ENCODE results near the gene PTPN1. TPM values are rescaled to one million over a fixed set of nuclear protein-coding genes. Genes with fewer than 3 reads are reported as not detected.

Gene PTPN1
- total and polyA plus RNA-seq, 3 experiments from 2014 or later: 35.7 to 67.3 (median 64.2) TPM

DNA sequence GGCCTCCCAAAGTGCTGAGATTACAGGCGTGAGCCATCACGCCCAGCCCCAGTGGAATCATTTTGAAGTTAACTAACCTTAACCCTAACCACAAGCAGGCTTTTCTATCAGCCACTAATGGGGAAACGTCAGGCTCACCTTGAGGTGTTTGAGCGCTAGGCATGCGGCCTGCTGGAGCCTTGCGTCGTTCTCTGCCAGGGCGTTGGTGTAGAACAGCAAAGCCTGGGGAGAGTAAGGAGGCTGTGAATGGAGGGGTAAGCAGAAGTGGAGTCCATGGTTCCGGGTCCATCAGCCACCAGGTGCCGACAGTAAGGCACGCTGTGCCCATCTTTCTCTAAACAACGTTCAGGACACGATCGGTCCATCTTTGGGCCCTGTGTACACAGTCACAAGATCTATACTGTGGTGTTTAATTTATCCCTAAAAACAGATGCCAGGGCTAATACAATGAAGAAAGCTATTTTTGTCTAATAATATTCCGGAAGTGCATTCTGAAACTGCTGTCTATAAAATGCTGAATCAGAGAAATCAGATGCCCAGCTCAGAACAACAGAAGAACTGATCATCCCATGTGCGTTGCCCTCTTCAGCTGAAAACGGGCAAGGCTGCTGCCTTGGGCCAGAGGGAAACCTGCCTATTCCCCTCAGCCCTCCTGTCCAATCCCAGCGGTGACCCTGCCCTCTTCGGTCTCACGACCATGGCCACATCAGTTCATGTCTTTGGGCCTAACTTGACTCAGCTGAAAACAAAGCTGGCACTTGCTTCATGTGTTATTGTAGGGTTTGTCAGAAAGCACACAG, 79.6 kb downstream of the PTPN1 start:
- Histone ChIP-seq H3K27ac (ENCODE audit: low read depth, low read length) (no peak overlapping the region), H3K9me3 (ENCODE audit: low read length) (no peaks in the 10 kb centered on the region), H3K36me3 (ENCODE audit: insufficient read depth, low read length) (peaks cover 9% of the 10 kb centered on the region), H3K27me3 (ENCODE audit: insufficient read depth, low read length, poor library complexity, severe bottlenecking) (no peaks in the 10 kb centered on the region), H3K4me1 (ENCODE audit: insufficient read depth, low read length) (no peaks in the 10 kb centered on the region), H3K4me3 (ENCODE audit: low read length) (no peak overlapping the region)
- peaks cover 0 to 43% (median 0%) of the 10 kb centered on the region in 3 donors for H3K36me3 Mint-ChIP-seq
- no peak overlapping the region for H3K27ac Mint-ChIP-seq
- H3K9me3 Mint-ChIP-seq: no peaks in the 10 kb centered on the region
- CTCF ChIA-PET: interaction anchor here (1.2 to 2.8 kb wide), 6 partner anchors 10 to 402 kb away, joined by 3 to 11 read pairs (median 4); no protein-coding TSS in a partner anchor
- no peak overlapping the region for H3K4me3 Mint-ChIP-seq
- POLR2A ChIA-PET: no interaction called here
- DNase-seq: no peak
- peaks cover 0 to 1% of the 10 kb centered on the region in 2 donors for H3K27me3 Mint-ChIP-seq
- peaks cover 0 to 1% (median 0%) of the 10 kb centered on the region in 3 donors for H3K4me1 Mint-ChIP-seq

DNA sequence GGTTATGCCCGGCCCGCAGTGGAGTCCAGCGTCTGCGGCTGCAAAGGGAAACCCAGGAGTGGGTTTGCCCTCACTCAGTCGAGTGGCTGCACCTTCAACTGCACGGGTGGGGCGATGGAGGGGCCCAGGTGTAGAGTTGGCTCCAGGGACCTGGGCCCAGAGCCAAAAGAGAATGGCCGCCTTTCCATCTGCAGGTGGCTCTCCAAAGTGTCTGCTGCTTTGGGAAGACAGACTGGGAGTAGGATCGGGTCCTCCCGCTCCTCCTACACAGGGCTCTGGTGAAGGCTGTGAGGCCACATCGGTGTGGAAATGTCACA, 80.1 kb downstream of the PTPN1 start:
- Mint-ChIP-seq H3K4me1 (peaks cover 0 to 5% (median 1%) of the 10 kb centered on the region in 3 donors), H3K27ac (peak overlapping the region in 1 of 8 donors; percentile 7), H3K36me3 (peaks cover 0 to 37% (median 0%) of the 10 kb centered on the region in 3 donors), H3K27me3 (peaks cover 0 to 1% of the 10 kb centered on the region in 2 donors), H3K9me3 (no peaks in the 10 kb centered on the region), H3K4me3 (no peak overlapping the region)
- no peak for DNase-seq
- H3K27me3 ChIP-seq (ENCODE audit: insufficient read depth, low read length, poor library complexity, severe bottlenecking): no peaks in the 10 kb centered on the region
- H3K9me3 ChIP-seq (ENCODE audit: low read length): no peaks in the 10 kb centered on the region
- no peak overlapping the region for H3K27ac ChIP-seq (ENCODE audit: low read depth, low read length)
- H3K36me3 ChIP-seq (ENCODE audit: insufficient read depth, low read length): peaks cover 9% of the 10 kb centered on the region
- POLR2A ChIA-PET: no interaction called here
- CTCF ChIA-PET: interaction anchor here (1.4 kb wide), 1 partner anchor 159 kb away, joined by 3 read pairs; no protein-coding TSS in a partner anchor
- no peak overlapping the region for H3K4me3 ChIP-seq (ENCODE audit: low read length)
- H3K4me1 ChIP-seq (ENCODE audit: insufficient read depth, low read length): no peaks in the 10 kb centered on the region

DNA sequence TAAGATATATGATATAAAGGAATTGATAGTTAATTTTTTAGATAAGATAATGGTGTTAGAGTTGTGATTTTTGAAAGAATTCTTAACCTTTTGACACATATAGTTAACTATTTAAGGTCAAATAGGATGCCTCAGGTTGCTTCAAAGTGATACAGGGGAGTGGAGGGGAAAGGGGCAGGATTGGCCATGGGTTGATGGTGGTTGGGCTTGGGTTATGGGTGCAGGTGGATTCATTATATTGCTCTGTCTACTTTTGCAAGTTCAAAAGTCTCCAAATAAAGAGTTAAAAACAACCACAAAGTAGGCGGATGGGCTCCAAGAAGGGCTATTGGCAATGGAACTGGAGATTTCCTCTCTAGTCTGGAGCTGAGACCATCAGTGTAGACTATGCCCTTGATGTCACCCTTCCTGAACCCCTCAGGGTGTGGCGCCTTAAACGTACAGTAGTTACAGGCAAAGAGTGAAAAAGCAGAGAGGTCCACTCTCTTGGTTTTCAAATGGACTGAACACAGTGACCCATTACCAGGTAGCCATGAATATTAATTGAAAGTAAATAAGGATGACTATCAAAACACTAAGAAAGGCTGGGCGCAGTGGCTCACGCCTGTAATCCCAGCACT, 81.2 kb downstream of the PTPN1 start:
- H3K27ac Mint-ChIP-seq: no peak overlapping the region
- no peak overlapping the region for H3K4me3 Mint-ChIP-seq
- DNase-seq: no peak

DNA sequence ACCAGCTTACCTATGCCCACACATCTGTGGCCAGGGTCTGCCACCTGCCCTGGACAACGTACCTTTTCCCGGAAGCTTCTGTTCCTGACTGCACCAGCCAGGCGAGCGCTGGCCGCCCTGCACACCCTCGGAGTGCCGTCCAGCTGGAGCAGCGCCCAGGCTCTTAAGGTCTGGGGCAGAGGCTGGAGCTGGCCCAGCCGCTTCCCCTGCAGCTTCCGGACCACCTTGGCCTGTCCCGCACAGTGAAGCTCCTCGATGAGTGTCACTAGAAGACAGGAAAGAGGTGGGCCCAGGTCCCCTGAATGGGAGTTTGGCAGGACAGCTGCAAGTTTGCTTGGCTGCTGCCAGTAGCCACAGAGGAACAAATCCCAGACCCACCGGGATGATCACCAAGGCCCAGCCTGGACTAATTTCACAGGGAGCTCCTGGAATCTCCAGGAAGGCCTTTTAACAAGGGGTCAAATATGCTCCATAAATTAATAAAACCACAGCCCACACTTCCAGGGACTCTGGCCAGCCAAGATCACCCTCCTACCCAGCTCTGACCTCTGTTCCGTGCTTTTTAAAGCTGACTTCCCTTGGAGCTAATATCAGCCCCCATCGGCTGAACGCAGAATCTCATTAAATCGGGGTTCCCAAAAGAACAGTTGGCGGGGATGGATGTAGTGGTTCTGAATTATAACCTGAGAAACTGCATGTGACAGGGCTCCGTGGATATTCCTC, 82.3 kb downstream of the PTPN1 start:
- no peaks in the 10 kb centered on the region for H3K9me3 ChIP-seq (ENCODE audit: low read length)
- no peaks in the 10 kb centered on the region for H3K4me1 ChIP-seq (ENCODE audit: insufficient read depth, low read length)
- Mint-ChIP-seq H3K27me3 (peaks cover 0 to 1% of the 10 kb centered on the region in 2 donors), H3K36me3 (peaks cover 0 to 17% (median 0%) of the 10 kb centered on the region in 3 donors), H3K4me1 (peaks cover 0 to 13% (median 5%) of the 10 kb centered on the region in 3 donors), H3K9me3 (no peaks in the 10 kb centered on the region), H3K27ac (peak overlapping the region in 1 of 8 donors; percentile 30), H3K4me3 (no peak overlapping the region)
- no peak overlapping the region for H3K4me3 ChIP-seq (ENCODE audit: low read length)
- ChIA-PET CTCF (interaction anchor here (0.7 to 1.4 kb wide), 2 partner anchors 403 to 405 kb away, joined by 3 read pairs; no protein-coding TSS in a partner anchor), POLR2A (interaction anchor here (0.6 kb wide), 1 partner anchor 656 kb away, joined by 3 read pairs; the partner anchor contains the start of gene RNF114)
- peaks cover 9% of the 10 kb centered on the region for H3K36me3 ChIP-seq (ENCODE audit: insufficient read depth, low read length)
- no peak for DNase-seq
- no peaks in the 10 kb centered on the region for H3K27me3 ChIP-seq (ENCODE audit: insufficient read depth, low read length, poor library complexity, severe bottlenecking)
- H3K27ac ChIP-seq (ENCODE audit: low read depth, low read length): no peak overlapping the region

More for the DNA sequence above, 81.2 kb downstream of the PTPN1 start:
- Mint-ChIP-seq H3K4me1 (peaks cover 0 to 12% (median 4%) of the 10 kb centered on the region in 3 donors), H3K27me3 (peaks cover 0 to 1% of the 10 kb centered on the region in 2 donors), H3K9me3 (no peaks in the 10 kb centered on the region), H3K36me3 (peaks cover 0 to 27% (median 0%) of the 10 kb centered on the region in 3 donors)
- CTCF ChIA-PET: interaction anchor here (1.4 kb wide), 1 partner anchor 404 kb away, joined by 3 read pairs; no protein-coding TSS in a partner anchor
- H3K27ac ChIP-seq (ENCODE audit: low read depth, low read length): no peak overlapping the region
- no peak overlapping the region for H3K4me3 ChIP-seq (ENCODE audit: low read length)
- H3K4me1 ChIP-seq (ENCODE audit: insufficient read depth, low read length): no peaks in the 10 kb centered on the region
- no peaks in the 10 kb centered on the region for H3K27me3 ChIP-seq (ENCODE audit: insufficient read depth, low read length, poor library complexity, severe bottlenecking)
- H3K36me3 ChIP-seq (ENCODE audit: insufficient read depth, low read length): peaks cover 9% of the 10 kb centered on the region
- POLR2A ChIA-PET: no interaction called here
- H3K9me3 ChIP-seq (ENCODE audit: low read length): no peaks in the 10 kb centered on the region

DNA sequence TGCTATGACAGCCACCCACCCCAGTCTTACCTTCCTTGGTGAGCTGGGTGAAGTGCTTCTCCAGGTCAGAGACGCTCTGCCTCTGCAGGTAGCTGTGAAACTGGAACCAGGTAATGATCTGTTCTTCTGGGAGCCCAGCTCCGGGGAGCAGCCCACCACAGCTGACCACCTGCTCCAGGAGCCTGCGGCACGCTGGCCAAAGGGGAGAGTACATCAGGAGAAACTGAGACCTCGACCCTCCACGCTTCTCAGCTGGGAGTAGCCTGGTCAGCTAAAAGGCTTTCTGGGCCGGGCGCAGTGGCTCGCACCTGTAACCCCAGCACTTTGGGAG, 82.8 kb downstream of the PTPN1 start:
- ChIA-PET POLR2A (interaction anchor here (0.6 kb wide), 1 partner anchor 657 kb away, joined by 3 read pairs; the partner anchor contains the start of gene RNF114), CTCF (interaction anchor here (0.7 to 1.4 kb wide), 2 partner anchors 404 to 405 kb away, joined by 3 read pairs; no protein-coding TSS in a partner anchor)
- no peaks in the 10 kb centered on the region for H3K4me1 ChIP-seq (ENCODE audit: insufficient read depth, low read length)
- H3K36me3 Mint-ChIP-seq: peaks cover 0 to 14% (median 0%) of the 10 kb centered on the region in 3 donors
- no peaks in the 10 kb centered on the region for H3K9me3 ChIP-seq (ENCODE audit: low read length)
- H3K27ac Mint-ChIP-seq: peak overlapping the region in 1 of 8 donors; percentile 30
- no peak overlapping the region for H3K4me3 ChIP-seq (ENCODE audit: low read length)
- H3K27me3 Mint-ChIP-seq: peaks cover 0 to 1% of the 10 kb centered on the region in 2 donors
- DNase-seq: no peak
- no peaks in the 10 kb centered on the region for H3K27me3 ChIP-seq (ENCODE audit: insufficient read depth, low read length, poor library complexity, severe bottlenecking)
- peaks cover 0 to 13% (median 5%) of the 10 kb centered on the region in 3 donors for H3K4me1 Mint-ChIP-seq
- no peak overlapping the region for H3K27ac ChIP-seq (ENCODE audit: low read depth, low read length)
- H3K36me3 ChIP-seq (ENCODE audit: insufficient read depth, low read length): peaks cover 5% of the 10 kb centered on the region
- H3K9me3 Mint-ChIP-seq: no peaks in the 10 kb centered on the region
- no peak overlapping the region for H3K4me3 Mint-ChIP-seq

DNA sequence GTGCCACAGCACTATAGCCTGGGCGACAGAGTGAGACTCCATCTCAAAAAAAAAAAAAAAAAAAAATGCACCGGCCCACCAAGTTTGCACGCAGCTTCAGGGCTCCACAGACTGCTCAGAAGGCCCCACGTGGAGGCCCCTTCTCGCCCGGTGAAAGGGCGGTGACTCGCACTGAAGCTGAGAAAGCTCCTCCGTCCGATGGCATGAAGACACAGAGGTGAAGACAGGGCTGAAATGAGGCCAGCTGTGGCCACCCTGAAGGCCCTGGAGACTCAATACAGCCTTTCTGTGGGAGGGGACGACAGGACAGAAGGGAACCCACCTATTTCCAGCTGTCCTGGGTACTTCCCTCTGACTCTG, 84.0 kb downstream of the PTPN1 start:
- CTCF ChIA-PET: no interaction called here
- peaks cover 0 to 13% (median 3%) of the 10 kb centered on the region in 3 donors for H3K4me1 Mint-ChIP-seq
- DNase-seq: no peak
- Histone ChIP-seq H3K9me3 (ENCODE audit: low read length) (no peaks in the 10 kb centered on the region), H3K4me3 (ENCODE audit: low read length) (no peak overlapping the region), H3K27me3 (ENCODE audit: insufficient read depth, low read length, poor library complexity, severe bottlenecking) (no peaks in the 10 kb centered on the region), H3K27ac (ENCODE audit: low read depth, low read length) (no peak overlapping the region), H3K4me1 (ENCODE audit: insufficient read depth, low read length) (no peaks in the 10 kb centered on the region), H3K36me3 (ENCODE audit: insufficient read depth, low read length) (no peaks in the 10 kb centered on the region)
- POLR2A ChIA-PET: no interaction called here
- H3K36me3 Mint-ChIP-seq: peaks cover 0 to 9% (median 0%) of the 10 kb centered on the region in 3 donors
- peak overlapping the region in 2 of 8 donors; percentile 43 to 50 for H3K27ac Mint-ChIP-seq
- H3K27me3 Mint-ChIP-seq: no peaks in the 10 kb centered on the region
- no peak overlapping the region for H3K4me3 Mint-ChIP-seq
- H3K9me3 Mint-ChIP-seq: no peaks in the 10 kb centered on the region

DNA sequence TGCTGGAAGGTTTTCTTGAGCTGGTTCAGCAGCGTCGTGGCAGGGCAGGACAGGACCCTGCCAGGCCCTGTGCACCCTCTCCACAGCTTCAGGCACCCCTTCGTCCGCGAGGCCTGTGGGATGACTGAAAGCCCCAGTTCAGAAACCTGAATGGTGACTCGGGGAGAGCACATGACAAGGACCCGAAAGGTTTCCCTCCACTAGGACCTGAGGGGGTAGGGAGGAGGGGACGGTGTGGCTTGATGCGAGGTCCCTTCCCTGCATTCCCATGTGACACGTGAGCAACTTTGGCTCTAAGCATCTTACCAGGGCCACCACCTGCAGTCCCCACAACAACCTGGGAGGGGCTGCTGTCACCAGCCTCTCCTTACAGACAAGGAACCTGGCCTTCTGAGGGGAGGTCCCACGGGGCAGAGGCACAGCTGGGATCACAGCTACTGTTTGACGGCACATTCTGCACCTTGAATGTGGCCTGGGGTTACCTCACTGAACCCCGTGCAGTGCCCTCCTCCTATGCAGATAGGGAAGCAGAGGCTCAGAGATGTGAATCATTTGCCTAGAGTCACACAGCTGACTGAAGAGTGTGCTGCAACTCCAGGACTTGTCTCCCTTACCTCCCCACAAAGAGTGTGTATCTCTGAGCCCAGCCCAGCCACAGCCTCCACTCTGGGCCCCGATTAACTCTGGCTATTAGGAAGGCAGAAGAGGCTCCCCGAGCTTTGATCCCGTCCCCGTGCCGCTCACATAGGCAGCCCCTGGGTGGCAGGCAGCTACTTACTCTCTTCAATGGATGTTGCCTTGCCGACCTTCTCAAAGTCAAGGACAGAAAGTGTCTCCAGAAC, 84.6 kb downstream of the PTPN1 start:
- Histone ChIP-seq H3K9me3 (ENCODE audit: low read length) (no peaks in the 10 kb centered on the region), H3K27ac (ENCODE audit: low read depth, low read length) (no peak overlapping the region), H3K4me3 (ENCODE audit: low read length) (no peak overlapping the region), H3K27me3 (ENCODE audit: insufficient read depth, low read length, poor library complexity, severe bottlenecking) (no peaks in the 10 kb centered on the region), H3K4me1 (ENCODE audit: insufficient read depth, low read length) (no peaks in the 10 kb centered on the region), H3K36me3 (ENCODE audit: insufficient read depth, low read length) (no peaks in the 10 kb centered on the region)
- H3K36me3 Mint-ChIP-seq: peaks cover 0 to 4% (median 0%) of the 10 kb centered on the region in 3 donors
- DNase-seq: no peak
- ChIA-PET CTCF (interaction anchor here (1.4 kb wide), 1 partner anchor 79 kb away, joined by 4 read pairs; no protein-coding TSS in a partner anchor), POLR2A (interaction anchor here (0.5 kb wide), 1 partner anchor 334 kb away, joined by 7 read pairs; no protein-coding TSS in a partner anchor)
- peak overlapping the region in 1 of 8 donors; percentile 50 for H3K27ac Mint-ChIP-seq
- H3K4me1 Mint-ChIP-seq: peaks cover 0 to 13% (median 3%) of the 10 kb centered on the region in 3 donors
- H3K4me3 Mint-ChIP-seq: peak overlapping the region in 1 of 7 donors; percentile 23
- H3K27me3 Mint-ChIP-seq: no peaks in the 10 kb centered on the region
- H3K9me3 Mint-ChIP-seq: no peaks in the 10 kb centered on the region
